Measurements from ENCODE around the gene SORCS2. TPM values are rescaled to one million over a fixed set of nuclear protein-coding genes. Genes with fewer than 3 reads are reported as not detected.

SORCS2 gene
- total RNA-seq, 1 experiment from 2014 or later = 0.91 TPM

GRCh38 chr4:7608046-7608445 lies 415.7 kb downstream of the SORCS2 start:
- no peak for DNase-seq (ENCODE audit: low read depth)

- no peak for DNase-seq (ENCODE audit: low read depth)
Observed at GRCh38 chr4:7609316-7609715, 417.0 kb downstream of the SORCS2 start.

GRCh38 chr4:7610022-7610670 lies 417.8 kb downstream of the SORCS2 start:
- no peak for DNase-seq (ENCODE audit: low read depth)

- no peak for DNase-seq (ENCODE audit: low read depth)
Observed at GRCh38 chr4:7610841-7611240, 418.5 kb downstream of the SORCS2 start.

- DNase-seq (ENCODE audit: low read depth) = no peak
Observed at GRCh38 chr4:7612311-7612897, 420.1 kb downstream of the SORCS2 start.

GRCh38 chr4:7614350-7614949 lies 422.1 kb downstream of the SORCS2 start:
- no peak for DNase-seq (ENCODE audit: low read depth)

GRCh38 chr4:7616193-7616592 lies 423.9 kb downstream of the SORCS2 start:
- DNase-seq (ENCODE audit: low read depth) = no peak

GRCh38 chr4:7618361-7618760 lies 426.0 kb downstream of the SORCS2 start:
- DNase-seq (ENCODE audit: low read depth) = no peak

- no peak for DNase-seq (ENCODE audit: low read depth)
Observed at GRCh38 chr4:7620086-7620813, 427.9 kb downstream of the SORCS2 start.

GRCh38 chr4:7620814-7621176 lies 428.5 kb downstream of the SORCS2 start:
- DNase-seq (ENCODE audit: low read depth) = no peak

- no peak for DNase-seq (ENCODE audit: low read depth)
Observed at GRCh38 chr4:7621252-7622035, 429.1 kb downstream of the SORCS2 start.

GRCh38 chr4:7622371-7622770 lies 430.0 kb downstream of the SORCS2 start:
- no peak for DNase-seq (ENCODE audit: low read depth)

- DNase-seq (ENCODE audit: low read depth) = no peak
Observed at GRCh38 chr4:7623468-7623867, 431.1 kb downstream of the SORCS2 start.

GRCh38 chr4:7624396-7624980 lies 432.1 kb downstream of the SORCS2 start:
- DNase-seq (ENCODE audit: low read depth) = no peak

- no peak for DNase-seq (ENCODE audit: low read depth)
Observed at GRCh38 chr4:7625071-7625470, 432.7 kb downstream of the SORCS2 start.

GRCh38 chr4:7626531-7626930 lies 434.2 kb downstream of the SORCS2 start:
- no peak for DNase-seq (ENCODE audit: low read depth)

- DNase-seq (ENCODE audit: low read depth) = no peak
Observed at GRCh38 chr4:7627251-7628250, 435.2 kb downstream of the SORCS2 start.

- no peak for DNase-seq (ENCODE audit: low read depth)
Observed at GRCh38 chr4:7628432-7628831, 436.1 kb downstream of the SORCS2 start.

- no peak for DNase-seq (ENCODE audit: low read depth)
Observed at GRCh38 chr4:7629501-7630254, 437.3 kb downstream of the SORCS2 start.
